Activated T-cell treated with anti-CD3 and anti-CD28 coated beads, Interleukin-2, amount 50 U/mL, for 72 hours (primary cell): ENCODE measurements around the gene CD82. TPM values are rescaled to one million over a fixed set of nuclear protein-coding genes. Genes with fewer than 3 reads are reported as not detected.

Source experiments
- ATAC-seq, 2 donors: fragments of 150-1000 bp; cut with Tn5 transposase; replicated peaks in 1 of 2; 2 replicates each; pipeline ENCODE4 v1.10.0; 2021; ENCODE audit warnings: moderate library complexity in 2 of 2, mild to moderate bottlenecking in 1 of 2
- DNase-seq, 2 donors: peaks; one replicate each; pipeline ENCODE4 v3.0.0; 2021 to 2022; ENCODE audit warnings: mixed read lengths in 1 of 2
- H3K27ac Mint-ChIP-seq: one replicate; pipeline ENCODE4 v1.8.0; 2022; ENCODE audit warnings: mild to moderate bottlenecking, moderate library complexity, mixed read lengths
- H3K27me3 Mint-ChIP-seq: one replicate; pipeline ENCODE4 v1.8.0; 2022; ENCODE audit warnings: low read depth, mixed read lengths
- H3K36me3 Mint-ChIP-seq, 2 donors: one replicate each; pipeline ENCODE4 v1.8.0; 2022; ENCODE audit warnings: mixed read lengths in 2 of 2, mild to moderate bottlenecking in 1 of 2; ENCODE audit not compliant: insufficient read depth in 2 of 2
- H3K4me1 Mint-ChIP-seq: one replicate; pipeline ENCODE4 v1.8.0; 2022; ENCODE audit warnings: low read depth, mixed read lengths
- H3K4me3 Mint-ChIP-seq, 2 donors: one replicate each; pipeline ENCODE4 v1.8.0; 2022; ENCODE audit warnings: mild to moderate bottlenecking in 2 of 2, mixed read lengths in 2 of 2, moderate library complexity in 2 of 2
- H3K9me3 Mint-ChIP-seq, 2 donors: one replicate each; pipeline ENCODE4 v1.8.0; 2022; ENCODE audit warnings: mixed read lengths in 2 of 2
- total RNA-seq, 2 donors: library from RNA; stranded (reverse); gene quantifications; one replicate each; pipeline ENCODE4 v1.2.3, GENCODE V29; 2022

Gene CD82
- total RNA-seq, 2 donors from 2014 or later = 364 to 421 TPM

- no peak overlapping the region for H3K4me3 Mint-ChIP-seq
Observed at GRCh38 chr11:44615913-44616791, 50.7 kb downstream of the CD82 start.

GRCh38 chr11:44617671-44618461 lies 52.4 kb downstream of the CD82 start:
- Mint-ChIP-seq H3K4me3 (no peak overlapping the region), H3K27ac (no peak overlapping the region), H3K27me3 (no peaks in the 10 kb centered on the region), H3K9me3 (no peaks in the 10 kb centered on the region), H3K4me1 (peaks cover 27% of the 10 kb centered on the region), H3K36me3 (peaks cover 1 to 19% of the 10 kb centered on the region in 2 donors)
- DNase-seq = no peak
- no peak for ATAC-seq

More at GRCh38 chr11:44615913-44616791, 50.7 kb downstream of the CD82 start:
- Mint-ChIP-seq H3K36me3 (peaks cover 1 to 23% of the 10 kb centered on the region in 2 donors), H3K4me1 (peaks cover 42% of the 10 kb centered on the region), H3K27me3 (no peaks in the 10 kb centered on the region), H3K9me3 (no peaks in the 10 kb centered on the region), H3K27ac (no peak overlapping the region)
- DNase-seq (no peak), ATAC-seq (no peak)

- ATAC-seq (no peak), DNase-seq (peak in 1 of 2 donors; percentile 0)
- H3K27me3 Mint-ChIP-seq = no peaks in the 10 kb centered on the region
- H3K36me3 Mint-ChIP-seq = peaks cover 1 to 18% of the 10 kb centered on the region in 2 donors
- no peak overlapping the region for H3K4me3 Mint-ChIP-seq
- H3K27ac Mint-ChIP-seq = no peak overlapping the region
- peaks cover 29% of the 10 kb centered on the region for H3K4me1 Mint-ChIP-seq
- H3K9me3 Mint-ChIP-seq = no peaks in the 10 kb centered on the region
Observed at GRCh38 chr11:44618561-44619425, 53.3 kb downstream of the CD82 start.

GRCh38 chr11:44620328-44620725 lies 54.9 kb downstream of the CD82 start:
- Mint-ChIP-seq H3K36me3 (peaks cover 1 to 13% of the 10 kb centered on the region in 2 donors), H3K27me3 (no peaks in the 10 kb centered on the region), H3K4me1 (peaks cover 23% of the 10 kb centered on the region), H3K4me3 (no peak overlapping the region), H3K9me3 (no peaks in the 10 kb centered on the region), H3K27ac (no peak overlapping the region)
- ATAC-seq = no peak
- DNase-seq = peak in 1 of 2 donors; percentile 0

GRCh38 chr11:44621140-44621681 lies 55.7 kb downstream of the CD82 start:
- Mint-ChIP-seq H3K4me1 (peaks cover 23% of the 10 kb centered on the region), H3K36me3 (peaks cover 1 to 8% of the 10 kb centered on the region in 2 donors), H3K27ac (no peak overlapping the region), H3K4me3 (no peak overlapping the region), H3K27me3 (no peaks in the 10 kb centered on the region), H3K9me3 (no peaks in the 10 kb centered on the region)
- DNase-seq = peak; percentile 54 to 70
- ATAC-seq = peak; percentile 32 to 41

GRCh38 chr11:44621784-44622183 lies 56.3 kb downstream of the CD82 start:
- Mint-ChIP-seq H3K27ac (no peak overlapping the region), H3K4me1 (peaks cover 23% of the 10 kb centered on the region), H3K9me3 (peaks cover 0 to 3% of the 10 kb centered on the region in 2 donors), H3K27me3 (no peaks in the 10 kb centered on the region), H3K4me3 (no peak overlapping the region), H3K36me3 (peaks cover 1 to 6% of the 10 kb centered on the region in 2 donors)
- ATAC-seq (no peak), DNase-seq (peak in 1 of 2 donors; percentile 0)

GRCh38 chr11:44622190-44622650 lies 56.8 kb downstream of the CD82 start:
- Mint-ChIP-seq H3K27ac (no peak overlapping the region), H3K4me1 (peaks cover 23% of the 10 kb centered on the region), H3K36me3 (peaks cover 1 to 6% of the 10 kb centered on the region in 2 donors), H3K4me3 (no peak overlapping the region), H3K9me3 (peaks cover 0 to 3% of the 10 kb centered on the region in 2 donors), H3K27me3 (no peaks in the 10 kb centered on the region)
- no peak for ATAC-seq
- DNase-seq = peak in 1 of 2 donors; percentile 0

- H3K4me1 Mint-ChIP-seq = peaks cover 23% of the 10 kb centered on the region
- ATAC-seq (no peak), DNase-seq (no peak)
- no peaks in the 10 kb centered on the region for H3K27me3 Mint-ChIP-seq
- H3K27ac Mint-ChIP-seq = no peak overlapping the region
- peaks cover 1 to 6% of the 10 kb centered on the region in 2 donors for H3K36me3 Mint-ChIP-seq
- peaks cover 0 to 3% of the 10 kb centered on the region in 2 donors for H3K9me3 Mint-ChIP-seq
- no peak overlapping the region for H3K4me3 Mint-ChIP-seq
Observed at GRCh38 chr11:44622721-44623258, 57.3 kb downstream of the CD82 start.

- Mint-ChIP-seq H3K36me3 (peaks cover 1 to 6% of the 10 kb centered on the region in 2 donors), H3K9me3 (peaks cover 0 to 3% of the 10 kb centered on the region in 2 donors), H3K27me3 (no peaks in the 10 kb centered on the region), H3K27ac (no peak overlapping the region), H3K4me1 (peaks cover 23% of the 10 kb centered on the region), H3K4me3 (no peak overlapping the region)
- ATAC-seq (peak in 1 of 2 donors; percentile 14), DNase-seq (no peak)
Observed at GRCh38 chr11:44623341-44623730, 57.9 kb downstream of the CD82 start.

- H3K4me1 Mint-ChIP-seq = peaks cover 28% of the 10 kb centered on the region
- H3K4me3 Mint-ChIP-seq = no peak overlapping the region
- DNase-seq (no peak), ATAC-seq (no peak)
- peak overlapping the region; percentile 26 for H3K27ac Mint-ChIP-seq
- peaks cover 0 to 3% of the 10 kb centered on the region in 2 donors for H3K9me3 Mint-ChIP-seq
- H3K27me3 Mint-ChIP-seq = no peaks in the 10 kb centered on the region
- H3K36me3 Mint-ChIP-seq = peaks cover 0 to 6% of the 10 kb centered on the region in 2 donors
Observed at GRCh38 chr11:44623731-44624491, 58.4 kb downstream of the CD82 start.

- H3K36me3 Mint-ChIP-seq = peaks cover 0 to 6% of the 10 kb centered on the region in 2 donors
- no peak for DNase-seq
Observed at GRCh38 chr11:44624761-44625221, 59.3 kb downstream of the CD82 start.

More at GRCh38 chr11:44624761-44625221, 59.3 kb downstream of the CD82 start:
- no peaks in the 10 kb centered on the region for H3K27me3 Mint-ChIP-seq
- H3K9me3 Mint-ChIP-seq = peaks cover 0 to 3% of the 10 kb centered on the region in 2 donors
- no peak overlapping the region for H3K4me3 Mint-ChIP-seq
- no peak for ATAC-seq
- H3K4me1 Mint-ChIP-seq = peaks cover 30% of the 10 kb centered on the region
- H3K27ac Mint-ChIP-seq = no peak overlapping the region
